GM21529 (cell line): ENCODE measurements around the gene ANKRD6.

Experiments used
- ATAC-seq: cut with Tn5 transposase; IDR thresholded peaks from one replicate; pipeline ENCODE4 v1.9.1; 2021; ENCODE audit not compliant: unreplicated experiment

The ANKRD6 gene

DNA sequence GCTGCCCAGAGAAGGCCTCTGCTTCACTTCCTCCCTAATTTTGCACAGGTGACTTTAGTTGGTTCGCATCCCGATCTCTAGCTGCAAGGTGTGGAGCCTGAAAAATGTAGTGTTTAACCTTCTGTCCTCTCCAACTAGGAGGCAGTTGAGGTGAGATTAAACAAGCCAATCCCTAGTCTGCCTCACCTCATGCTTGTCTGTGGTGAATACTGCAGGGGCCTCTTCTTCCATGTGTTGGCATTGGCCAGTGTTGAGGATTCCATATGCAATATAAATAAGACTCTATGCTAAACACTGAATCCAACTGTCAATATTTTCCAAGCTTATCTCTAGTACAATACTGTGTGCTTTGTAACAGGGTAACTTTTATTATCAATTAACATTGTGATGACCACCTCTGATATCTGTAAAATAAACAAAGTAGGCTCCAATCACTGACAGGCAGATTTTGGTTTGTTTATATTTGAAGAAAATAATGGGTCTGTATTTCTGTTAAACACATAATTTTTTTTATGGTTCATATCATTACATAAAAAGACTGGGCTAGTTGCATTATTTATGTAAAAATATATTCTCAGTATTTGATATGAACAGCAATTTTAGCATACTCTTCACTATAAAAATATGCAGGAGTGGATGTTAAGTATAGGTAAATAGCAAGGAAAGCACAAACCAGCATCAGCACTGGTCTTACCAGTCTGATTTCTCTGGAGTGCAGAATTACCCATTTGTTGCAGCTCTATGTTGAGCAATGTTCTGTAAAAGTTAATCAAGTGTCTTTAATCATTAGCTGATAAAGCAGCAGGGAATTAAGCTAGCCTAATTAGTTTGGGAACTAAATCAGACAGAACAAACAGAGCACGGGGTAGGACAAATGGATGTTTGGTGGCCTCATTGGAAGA, 74.0 kb downstream of the ANKRD6 start:
- no peak for ATAC-seq

DNA sequence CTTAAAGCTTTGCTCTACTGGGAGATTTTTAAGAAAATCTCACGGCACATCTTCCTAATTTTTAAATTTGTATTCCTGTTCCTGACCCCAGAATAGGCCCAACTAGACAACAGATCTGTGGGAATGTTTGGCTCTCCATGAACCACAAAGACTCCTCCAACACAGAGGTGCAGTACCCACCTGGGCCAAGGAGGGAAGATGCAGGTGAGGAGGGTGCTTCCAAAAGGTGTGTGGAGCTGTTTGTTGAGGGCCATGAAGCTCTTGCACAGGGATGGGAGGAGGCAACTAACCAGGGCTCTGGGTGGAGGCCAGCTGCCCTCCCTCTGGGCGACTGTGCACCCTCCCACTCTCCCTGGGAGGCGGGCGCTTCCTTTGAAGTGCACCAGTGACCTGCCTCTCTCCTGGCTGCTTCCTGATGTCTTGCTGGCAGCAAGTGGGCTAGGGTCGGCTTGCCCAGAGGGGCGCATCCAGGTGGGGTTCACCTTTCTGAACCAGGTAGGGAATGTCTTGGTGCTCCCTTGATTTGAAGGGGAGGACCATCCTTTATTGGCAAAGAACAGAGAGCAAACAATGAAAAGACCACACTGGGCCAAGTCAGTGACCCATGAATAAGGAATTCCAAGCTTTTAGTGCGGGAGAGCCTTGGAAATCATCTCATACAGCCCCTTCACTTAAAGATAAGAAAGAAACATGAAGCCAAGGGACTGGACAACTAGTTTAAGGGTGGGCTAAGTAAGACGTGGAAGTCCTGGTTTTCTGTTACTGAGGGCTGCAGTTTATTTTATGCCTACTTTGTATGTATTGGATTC, 76.0 kb downstream of the ANKRD6 start:
- no peak for ATAC-seq

- ATAC-seq: no peak
Observed at GRCh38 chr6:89509777-89510281, 76.9 kb downstream of the ANKRD6 start.

DNA sequence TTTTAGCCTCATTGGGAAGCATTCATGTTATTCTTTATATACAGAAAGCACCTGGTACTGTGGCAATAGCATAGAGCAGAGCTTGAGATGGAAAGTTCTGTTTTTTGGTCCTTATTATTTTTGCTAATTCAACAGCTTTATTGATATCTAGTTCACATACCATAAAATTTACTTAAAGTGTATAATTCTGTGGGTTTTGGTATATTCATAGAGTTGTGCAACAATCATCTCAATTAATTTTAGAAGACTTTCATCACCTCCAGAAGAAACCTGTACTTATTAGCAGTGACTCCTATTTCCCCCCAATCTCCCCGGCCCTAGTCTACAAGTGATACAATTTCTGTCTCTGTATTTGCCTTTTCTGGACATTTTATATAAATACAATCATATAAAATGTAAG, 77.4 kb downstream of the ANKRD6 start:
- no peak for ATAC-seq

DNA sequence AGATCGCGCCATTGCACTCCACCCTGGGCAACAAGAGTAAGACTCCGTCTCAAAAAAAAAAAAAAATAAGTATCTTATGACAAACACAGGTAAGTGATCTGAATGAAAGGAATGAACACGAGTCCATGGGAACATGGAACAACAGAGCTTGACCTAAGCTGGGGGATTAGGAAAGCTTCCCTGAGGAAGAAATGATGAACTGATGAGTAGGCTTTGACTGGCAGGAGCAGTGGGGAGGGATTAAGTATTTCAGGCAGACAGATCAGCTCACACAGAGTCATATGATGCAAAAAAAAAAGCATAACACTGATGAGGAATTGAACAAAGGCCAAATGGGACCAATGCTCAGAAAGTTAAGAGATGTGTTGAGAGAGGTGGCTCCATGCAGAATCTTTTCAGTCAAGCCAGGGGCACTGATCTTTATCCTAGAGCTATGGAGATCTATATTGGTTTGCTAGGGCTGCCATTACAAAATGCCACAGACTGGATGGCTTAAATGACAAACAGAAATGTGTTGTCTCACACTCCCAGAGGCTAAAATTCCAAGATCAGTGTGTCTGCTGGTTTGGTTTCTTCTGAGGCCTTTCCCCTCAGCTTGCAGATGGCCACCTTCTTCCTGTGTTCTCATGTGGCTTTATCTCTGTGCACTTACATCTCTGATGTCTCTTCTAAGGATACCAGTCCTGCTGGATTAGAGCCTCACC, 85.6 kb downstream of the ANKRD6 start:
- no peak for ATAC-seq

DNA sequence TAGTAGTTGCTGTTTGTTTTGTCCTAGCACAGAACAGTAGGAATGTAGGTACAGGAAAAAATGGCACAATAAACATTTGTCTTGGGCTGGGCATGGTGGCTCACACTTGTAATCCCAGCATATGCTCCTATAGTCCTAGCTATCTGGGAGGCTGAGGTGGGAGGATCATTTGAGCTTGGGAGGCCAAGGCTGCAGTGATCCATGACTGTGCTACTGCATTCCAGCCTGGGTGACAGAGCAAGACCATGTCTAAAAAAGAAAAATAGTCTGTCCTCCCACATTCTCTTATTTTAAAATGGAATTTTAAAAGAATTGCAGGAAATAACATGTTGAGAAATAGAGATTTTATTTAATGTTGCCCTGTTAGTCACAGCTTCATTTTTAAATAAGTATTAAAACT, 87.8 kb downstream of the ANKRD6 start:
- ATAC-seq: no peak

GRCh38 chr6:89522778-89523177, 89.8 kb downstream of the ANKRD6 start:
- no peak for ATAC-seq

DNA sequence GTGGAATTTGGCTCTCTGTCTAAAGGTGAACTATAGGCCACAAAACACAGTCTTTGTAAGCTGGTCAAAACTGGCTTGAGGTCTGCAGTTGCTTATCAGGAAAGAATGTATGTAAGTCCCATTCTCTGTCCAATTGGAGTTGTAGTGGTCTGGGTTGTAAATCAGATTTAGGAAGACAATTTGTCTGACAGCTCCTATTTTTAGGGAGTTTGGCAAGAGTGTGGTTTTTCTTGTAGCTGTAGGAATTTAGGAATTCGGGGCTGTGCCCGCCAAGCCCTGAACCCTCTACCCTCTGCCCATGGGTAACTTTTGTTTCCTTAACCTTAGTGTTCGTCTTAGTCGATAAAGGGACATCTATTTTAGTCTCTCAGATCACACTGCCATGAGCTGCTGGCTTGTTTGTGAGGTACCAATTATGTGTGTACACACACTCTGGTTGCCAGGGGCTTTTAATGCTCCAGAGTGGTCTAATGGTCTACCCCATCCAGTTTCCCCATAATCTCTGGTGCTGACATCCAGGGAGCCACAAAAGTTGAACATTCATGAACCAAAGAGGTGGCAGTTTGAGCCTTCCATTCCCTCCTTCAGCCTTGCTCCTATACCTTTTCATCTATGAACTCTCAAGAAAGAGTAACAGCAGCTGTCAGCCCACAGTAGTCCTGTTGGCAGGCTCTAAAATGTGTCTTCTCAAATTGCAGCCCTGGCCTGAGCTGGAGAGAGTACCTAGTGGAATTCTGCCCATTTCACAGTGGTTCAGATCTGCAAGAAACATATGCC, 93.0 kb downstream of the ANKRD6 start:
- no peak for ATAC-seq

GRCh38 chr6:89526563-89526869, 93.6 kb downstream of the ANKRD6 start:
- no peak for ATAC-seq

DNA sequence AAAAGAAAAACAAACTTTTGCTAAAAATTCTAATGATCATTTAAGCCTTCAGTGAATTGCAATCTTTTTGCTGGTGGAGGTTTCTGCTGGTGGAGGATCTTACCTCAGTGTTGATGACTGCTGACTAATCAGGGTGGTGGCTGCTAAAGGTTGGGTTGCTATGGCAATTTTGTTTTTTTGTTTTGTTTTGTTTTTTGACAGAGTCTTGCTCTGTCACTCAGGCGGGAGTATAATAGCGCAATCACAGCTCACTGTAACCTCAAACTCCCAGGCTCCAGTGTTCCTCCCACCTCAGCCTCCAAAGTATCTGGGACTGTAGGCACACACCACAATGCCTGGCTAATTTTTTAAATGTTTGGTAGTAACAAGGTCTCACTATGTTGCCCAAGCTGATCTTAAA, 94.7 kb downstream of the ANKRD6 start:
- ATAC-seq: no peak

DNA sequence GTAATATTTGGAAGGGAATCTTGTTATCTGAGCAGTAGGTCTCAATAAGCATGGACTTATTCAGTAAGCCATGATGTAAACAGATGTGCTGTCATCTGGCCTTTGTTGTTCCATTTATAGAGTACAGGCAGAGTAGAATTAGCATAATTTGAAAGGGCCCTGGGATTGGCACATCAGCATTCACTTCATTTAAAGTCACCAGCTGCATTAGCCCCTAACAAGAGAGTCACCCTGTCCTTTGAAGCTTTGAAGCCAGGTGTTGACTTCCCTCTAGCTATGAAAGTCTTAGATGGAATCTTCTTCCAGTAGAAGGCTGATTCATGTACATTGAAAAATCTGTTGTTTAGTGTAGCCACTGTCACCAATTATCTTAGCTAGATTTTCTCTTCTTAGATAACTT, 95.9 kb downstream of the ANKRD6 start:
- ATAC-seq: no peak

GRCh38 chr6:89530982-89531381, 98.0 kb downstream of the ANKRD6 start:
- no peak for ATAC-seq

DNA sequence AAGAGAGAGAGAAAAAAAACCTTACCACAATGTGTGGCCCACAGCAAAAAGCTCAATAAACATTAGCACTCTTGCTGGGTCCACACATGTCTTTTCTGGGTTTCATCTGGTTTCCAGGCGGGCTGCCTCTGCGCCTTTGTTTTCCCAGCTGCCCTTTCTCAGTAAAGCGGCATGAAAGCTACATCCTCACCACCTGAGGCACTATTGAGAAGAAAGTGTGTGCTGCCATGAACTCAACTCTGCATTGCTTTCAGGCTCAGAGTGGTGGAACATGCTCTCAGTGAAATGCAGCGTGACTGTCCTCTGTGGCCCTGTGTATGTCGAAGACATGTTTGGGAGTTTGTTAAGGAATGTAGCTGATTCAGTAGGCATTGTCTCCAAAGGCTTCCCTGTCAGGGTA, 103.3 kb downstream of the ANKRD6 start:
- no peak for ATAC-seq

- no peak for ATAC-seq
Observed at GRCh38 chr6:89539779-89540178, 106.8 kb downstream of the ANKRD6 start.

- ATAC-seq: no peak
Observed at GRCh38 chr6:89542081-89542857, 109.3 kb downstream of the ANKRD6 start.

DNA sequence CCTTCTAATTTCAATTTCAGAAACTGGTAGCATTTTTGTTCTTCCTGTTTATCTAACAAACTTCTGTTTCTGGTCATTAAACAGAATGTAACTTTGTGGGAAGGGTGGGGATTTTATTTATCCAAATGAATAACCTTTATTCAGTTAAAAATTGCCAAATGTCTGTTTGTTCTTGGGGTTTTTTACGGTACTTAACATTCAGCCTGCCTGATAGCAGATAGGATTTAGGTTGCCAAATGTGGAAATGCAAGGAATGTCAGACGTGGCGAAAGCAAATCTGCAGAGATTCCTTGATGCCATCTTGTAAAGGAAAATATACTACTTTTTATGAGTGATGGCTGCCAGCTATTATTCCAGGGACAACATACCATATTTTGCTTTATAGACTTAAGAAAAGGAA, 109.9 kb downstream of the ANKRD6 start:
- ATAC-seq: no peak

GRCh38 chr6:89547281-89547680, 114.3 kb downstream of the ANKRD6 start:
- ATAC-seq: no peak

- ATAC-seq: no peak
Observed at GRCh38 chr6:89553431-89553830, 120.5 kb downstream of the ANKRD6 start.

GRCh38 chr6:89554106-89554505, 121.2 kb downstream of the ANKRD6 start:
- ATAC-seq: no peak

- ATAC-seq: no peak
Observed at GRCh38 chr6:89555031-89555430, 122.1 kb downstream of the ANKRD6 start.
